Common myeloid progenitor, CD34-positive (primary cell): Measurements from ENCODE around the gene FER.

Experiments
- CTCF ChIA-PET: fragments of 350-600 bp; sonication (Branson Sonifier 250); formaldehyde crosslinking; loops from one replicate; lab custom pipeline; 2021; ENCODE audit warnings: antibody characterized with exemption; lab: Charles Lee
- POLR2A ChIA-PET: fragments of 350-600 bp; sonication (Branson Sonifier 250); formaldehyde crosslinking; loops from one replicate; lab custom pipeline; 2021; ENCODE audit warnings: antibody characterized with exemption; lab: Charles Lee
- DNase-seq, 3 donors: peaks; one replicate each; pipeline versions ENCODE4 v3.0.0 to v3.0.0-alpha.2; 2013
- H3K27ac ChIP-seq, 2 experiments: 1 replicate in 1 of 2; 2 replicates in 1 of 2; pipeline ENCODE4 v1.7.0; 2013; ENCODE audit warnings: inconsistent platforms in 2 of 2, low read length in 2 of 2, mild to moderate bottlenecking in 2 of 2, low read depth in 1 of 2, moderate library complexity in 1 of 2; ENCODE audit not compliant: severe bottlenecking in 2 of 2, insufficient read depth in 1 of 2, poor library complexity in 1 of 2
- H3K27me3 ChIP-seq, 5 experiments: replicated peaks in 2 of 5; 1 replicate in 3 of 5; 2 replicates in 2 of 5; pipeline versions ENCODE4 v1.6.1 to v1.7.0; 2013; ENCODE audit warnings: low read length in 4 of 5, mild to moderate bottlenecking in 2 of 5, moderate library complexity in 2 of 5, inconsistent platforms in 1 of 5; ENCODE audit not compliant: insufficient read depth in 5 of 5, control insufficient read depth in 4 of 5
- H3K36me3 ChIP-seq, 4 experiments: 1 replicate in 2 of 4; 2 replicates in 2 of 4; pipeline versions ENCODE4 v1.6.1 to v1.7.0; 2013; ENCODE audit warnings: low read length in 3 of 4, control low read depth in 1 of 4, mild to moderate bottlenecking in 1 of 4; ENCODE audit not compliant: control insufficient read depth in 4 of 4, insufficient read depth in 4 of 4
- H3K4me1 ChIP-seq, 4 experiments: 1 replicate in 3 of 4; 2 replicates in 1 of 4; pipeline versions ENCODE4 v1.6.1 to v1.7.1; 2013; ENCODE audit warnings: low read length in 3 of 4, mild to moderate bottlenecking in 3 of 4, control low read depth in 1 of 4, inconsistent platforms in 1 of 4, moderate library complexity in 1 of 4; ENCODE audit not compliant: control insufficient read depth in 4 of 4, insufficient read depth in 4 of 4; ENCODE audit errors: control extremely low read depth in 1 of 4
- H3K4me3 ChIP-seq, 7 experiments: 1 replicate in 4 of 7; 2 replicates in 3 of 7; pipeline versions ENCODE4 v1.5.1 to v1.7.0; 2013; ENCODE audit warnings: mild to moderate bottlenecking in 7 of 7, low read length in 6 of 7, moderate library complexity in 6 of 7, inconsistent platforms in 2 of 7, low read depth in 2 of 7, control low read depth in 1 of 7; ENCODE audit not compliant: insufficient read depth in 4 of 7, control insufficient read depth in 1 of 7; ENCODE audit errors: extremely low read depth in 1 of 7
- H3K9me3 ChIP-seq, 5 experiments: 1 replicate in 4 of 5; 2 replicates in 1 of 5; pipeline versions ENCODE4 v1.6.1 to v1.7.1; 2013; ENCODE audit warnings: low read length in 4 of 5, mild to moderate bottlenecking in 2 of 5, inconsistent platforms in 1 of 5, low read depth in 1 of 5, moderate library complexity in 1 of 5; ENCODE audit not compliant: control insufficient read depth in 4 of 5, insufficient read depth in 2 of 5; ENCODE audit errors: control extremely low read depth in 1 of 5
- WGBS: methylation state at CpG from one replicate; pipeline ENCODE4 v1.1.5; 2013; ENCODE audit not compliant: insufficient coverage; 5-methylcytosine and 5-hydroxymethylcytosine counted together

Gene FER

GRCh38 chr5:109160468-109160867, 412.8 kb downstream of the FER start:
- H3K4me1 ChIP-seq, result peaks cover 0 to 4% (median 1%) of the 10 kb centered on the region in 4 experiments
- H3K27ac ChIP-seq, result no peak overlapping the region
- POLR2A ChIA-PET, result no interaction called here
- WGBS, result 100% methylated on average over 1 of the region's 3 CpGs
- H3K9me3 ChIP-seq, result no peaks in the 10 kb centered on the region
- no peak for DNase-seq
- H3K4me3 ChIP-seq, result no peak overlapping the region
- CTCF ChIA-PET, result no interaction called here
- no peaks in the 10 kb centered on the region for H3K27me3 ChIP-seq
- H3K36me3 ChIP-seq, result no peaks in the 10 kb centered on the region

DNA sequence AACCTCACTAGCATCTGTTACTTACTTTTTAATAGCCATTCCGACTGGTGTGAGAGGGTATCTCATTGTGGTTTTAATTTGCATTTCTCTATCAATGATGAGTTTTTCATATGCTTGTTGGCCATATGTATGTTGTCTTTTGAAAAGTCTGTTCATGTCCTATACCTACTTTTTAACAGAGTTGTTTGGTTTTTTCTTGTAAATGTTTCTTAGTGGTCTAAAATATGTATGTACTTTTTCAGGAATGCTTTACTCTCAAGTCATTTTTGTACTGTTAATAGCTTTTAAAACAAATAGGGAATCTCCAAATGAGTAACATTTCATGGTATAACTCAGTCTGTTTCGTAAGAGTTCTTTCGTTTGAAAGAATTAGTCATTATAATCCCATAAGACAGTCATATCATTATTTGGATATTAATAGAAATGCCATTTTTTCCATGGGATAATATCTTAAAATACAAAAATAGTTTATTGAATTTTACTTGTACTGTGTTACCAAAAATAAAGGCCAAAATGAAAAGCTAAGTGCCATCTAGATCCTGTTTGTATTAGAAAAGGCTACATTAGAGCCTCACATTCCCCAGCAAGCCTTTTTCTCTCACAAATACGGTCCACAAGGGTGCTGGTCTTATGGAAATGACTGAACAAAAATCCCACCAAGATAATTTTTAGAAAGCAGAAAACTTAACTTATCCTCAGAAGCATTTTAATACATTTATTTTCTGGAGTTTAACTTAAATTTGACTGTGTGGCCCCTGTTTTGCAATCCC, 414.4 kb downstream of the FER start:
- WGBS, result no CpG with 5 or more reads among the region's 4 CpGs
- ChIA-PET CTCF (no interaction called here), POLR2A (no interaction called here)
- no peak for DNase-seq
- no peaks in the 10 kb centered on the region for H3K4me1 ChIP-seq
- no peak overlapping the region for H3K27ac ChIP-seq
- H3K4me3 ChIP-seq, result no peak overlapping the region
- H3K9me3 ChIP-seq, result no peaks in the 10 kb centered on the region
- H3K36me3 ChIP-seq, result no peaks in the 10 kb centered on the region
- H3K27me3 ChIP-seq, result no peaks in the 10 kb centered on the region

- Histone ChIP-seq H3K4me3 (no peak overlapping the region), H3K4me1 (no peaks in the 10 kb centered on the region), H3K9me3 (no peaks in the 10 kb centered on the region), H3K36me3 (no peaks in the 10 kb centered on the region), H3K27me3 (no peaks in the 10 kb centered on the region), H3K27ac (no peak overlapping the region)
- ChIA-PET CTCF (no interaction called here), POLR2A (no interaction called here)
- DNase-seq, result no peak
- 100% methylated on average over 3 of the region's 4 CpGs for WGBS
Measured at GRCh38 chr5:109163336-109163735, 415.6 kb downstream of the FER start.

- DNase-seq, result no peak
- WGBS, result 83% methylated on average over 2 of the region's 2 CpGs
- ChIA-PET CTCF (no interaction called here), POLR2A (no interaction called here)
- H3K4me3 ChIP-seq, result no peak overlapping the region
- H3K9me3 ChIP-seq, result no peaks in the 10 kb centered on the region
- no peaks in the 10 kb centered on the region for H3K36me3 ChIP-seq
- H3K27me3 ChIP-seq, result no peaks in the 10 kb centered on the region
- no peak overlapping the region for H3K27ac ChIP-seq
- no peaks in the 10 kb centered on the region for H3K4me1 ChIP-seq
Measured at GRCh38 chr5:109164001-109164400, 416.3 kb downstream of the FER start.

DNA sequence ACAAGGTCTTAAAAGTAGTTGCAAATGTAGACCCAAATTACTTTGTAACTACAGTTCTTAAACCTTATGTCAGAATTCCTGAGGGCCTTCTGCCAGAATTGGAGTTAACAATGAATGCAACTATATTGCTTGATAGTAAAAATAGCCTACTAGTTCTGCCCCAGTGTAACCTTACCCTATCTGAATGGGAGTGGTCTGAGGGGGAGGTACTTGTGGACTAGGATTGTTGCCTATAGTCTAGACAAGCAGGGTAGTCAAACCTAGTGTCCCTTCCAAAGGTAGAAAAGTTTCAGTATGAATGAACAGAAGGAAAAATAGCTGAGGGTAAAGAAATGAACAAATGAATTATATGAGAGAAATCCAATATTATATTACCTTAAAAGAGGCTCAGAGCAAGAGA, 419.9 kb downstream of the FER start:
- CTCF ChIA-PET, result no interaction called here
- Histone ChIP-seq H3K4me3 (no peak overlapping the region), H3K4me1 (no peaks in the 10 kb centered on the region), H3K27me3 (no peaks in the 10 kb centered on the region), H3K36me3 (no peaks in the 10 kb centered on the region), H3K9me3 (no peaks in the 10 kb centered on the region), H3K27ac (no peak overlapping the region)
- DNase-seq, result no peak
- POLR2A ChIA-PET, result no interaction called here

DNA sequence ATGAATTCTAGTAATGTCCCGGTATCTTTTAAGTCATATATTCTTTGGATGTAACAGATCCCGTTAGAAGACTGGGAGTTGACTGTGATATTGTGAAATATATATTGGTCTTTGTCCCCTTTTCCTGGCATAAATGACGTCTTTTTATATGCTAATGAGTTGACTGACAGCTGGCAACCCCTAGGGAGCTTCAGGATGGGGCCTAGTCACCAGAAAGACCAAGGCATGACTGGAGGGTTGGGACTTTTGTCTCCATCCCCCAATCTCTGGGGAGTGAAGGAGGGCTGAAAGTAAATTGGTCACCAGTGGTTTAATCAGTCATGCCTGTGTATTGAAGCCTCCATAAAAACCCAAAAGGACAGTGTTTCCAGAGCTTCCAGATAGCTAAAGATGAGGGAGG, 420.5 kb downstream of the FER start:
- WGBS, result 100% methylated on average over 2 of the region's 3 CpGs
- CTCF ChIA-PET, result no interaction called here

DNA sequence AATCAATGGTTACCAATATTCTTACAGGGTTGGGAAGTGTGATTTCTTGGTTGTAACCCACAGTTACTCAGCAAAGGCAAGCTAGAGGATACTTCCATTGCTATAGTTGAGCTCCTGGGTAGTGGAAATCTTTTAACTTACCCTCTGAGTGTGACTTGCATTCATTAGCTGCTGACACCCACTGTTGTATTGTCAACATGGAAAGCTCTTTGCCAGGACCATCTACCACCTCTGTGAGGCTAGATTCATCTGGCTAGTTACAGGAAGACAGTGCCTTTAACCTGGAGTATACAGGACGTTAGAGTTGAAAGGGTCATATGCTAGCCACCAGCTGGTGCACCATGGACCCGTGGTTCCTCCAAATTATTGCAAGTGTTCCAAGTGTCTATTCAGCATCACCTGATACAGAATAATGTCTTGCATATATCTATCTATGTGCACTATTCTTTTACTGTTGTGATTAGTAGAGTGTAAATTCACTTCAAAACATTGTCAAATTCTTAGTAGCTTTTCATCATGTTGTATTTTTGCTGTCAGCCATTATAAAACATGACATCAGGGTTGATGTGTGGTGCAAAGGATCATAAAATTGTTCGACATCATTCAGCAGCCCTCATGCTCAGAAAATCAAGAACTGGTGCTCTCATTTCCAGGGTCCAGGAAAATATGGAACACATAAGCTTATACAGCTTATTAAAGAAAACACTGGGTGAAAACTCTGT, 423.1 kb downstream of the FER start:
- no peak overlapping the region for H3K27ac ChIP-seq
- CTCF ChIA-PET, result no interaction called here
- no peaks in the 10 kb centered on the region for H3K27me3 ChIP-seq
- no peak for DNase-seq
- H3K4me1 ChIP-seq, result no peaks in the 10 kb centered on the region
- no peaks in the 10 kb centered on the region for H3K36me3 ChIP-seq
- POLR2A ChIA-PET, result no interaction called here
- H3K4me3 ChIP-seq, result no peak overlapping the region
- WGBS, result 100% methylated on average over 1 of the region's 3 CpGs
- no peaks in the 10 kb centered on the region for H3K9me3 ChIP-seq

More for the DNA sequence above, 420.5 kb downstream of the FER start:
- Histone ChIP-seq H3K27me3 (no peaks in the 10 kb centered on the region), H3K9me3 (no peaks in the 10 kb centered on the region), H3K4me1 (no peaks in the 10 kb centered on the region), H3K27ac (no peak overlapping the region), H3K36me3 (no peaks in the 10 kb centered on the region), H3K4me3 (no peak overlapping the region)
- POLR2A ChIA-PET, result no interaction called here
- no peak for DNase-seq
